COLO668 (cell line): Measurements from ENCODE around the gene SLC66A2.
"Not testable (repeated sequence)": the region's sequence is repeated elsewhere in the genome, so short reads cannot be mapped to it uniquely, and the experiment has no call there.

Experiments
- DNase-seq: peaks from one replicate; lab custom pipeline; 2025; ENCODE audit not compliant: unreplicated experiment; lab: John Stamatoyannopoulos, UW

SLC66A2 gene

GRCh38 chr18:79951545-79952455 is at the start of gene SLC66A2:
Gene SLC66A2 (minus strand): TSS chr18:79951653. CDS start chr18:79950926, 727 bp downstream.
- DNase-seq = peak; percentile 92

- DNase-seq = no peak
These were observed 49.4 kb upstream of the SLC66A2 start for GRCh38 chr18:80000877-80001276.

DNA sequence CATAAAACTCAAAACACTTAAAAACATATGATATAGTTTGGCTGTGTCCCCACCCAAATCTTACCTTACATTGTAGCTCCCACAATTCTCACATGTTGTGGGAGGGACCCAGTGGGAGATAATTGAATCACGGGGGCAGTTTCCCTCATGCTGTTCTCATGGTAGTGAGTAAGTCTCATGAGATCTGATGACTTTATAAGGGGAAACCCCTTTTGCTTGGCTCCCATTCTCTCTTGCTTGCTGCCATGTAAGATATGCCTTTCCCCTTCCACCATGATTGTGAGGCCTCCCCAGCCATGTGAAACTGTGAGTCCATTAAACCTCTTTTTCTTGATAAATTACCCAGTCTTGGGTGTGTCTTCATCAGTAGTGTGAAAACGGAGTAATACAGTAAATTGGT is 48.2 kb upstream of the SLC66A2 start:
- not testable (repeated sequence) for DNase-seq

- no peak for DNase-seq
These were observed 40.0 kb upstream of the SLC66A2 start for GRCh38 chr18:79991494-79991893.

DNA sequence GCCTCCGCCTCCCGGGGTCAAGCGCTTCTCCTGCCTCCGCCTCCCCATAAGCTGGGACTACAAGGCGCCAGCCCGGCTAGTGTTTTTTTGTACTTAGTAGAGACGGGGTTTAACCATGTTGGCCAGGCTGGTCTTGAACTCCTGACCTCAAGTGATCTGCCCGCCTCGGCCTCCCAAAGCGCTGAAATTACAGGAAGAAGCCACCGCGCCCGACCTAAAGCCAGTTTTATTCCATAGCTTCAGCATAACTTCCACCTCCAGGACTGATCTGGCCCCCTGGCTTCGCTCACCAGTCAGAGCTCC is 37.7 kb upstream of the SLC66A2 start:
- DNase-seq = no peak

GRCh38 chr18:79988451-79989194 is 37.2 kb upstream of the SLC66A2 start, which contains the start of gene TXNL4A:
Gene TXNL4A (minus strand): TSS chr18:79988563. CDS start chr18:79988392, 171 bp downstream.
- peak; percentile 97 for DNase-seq

DNA sequence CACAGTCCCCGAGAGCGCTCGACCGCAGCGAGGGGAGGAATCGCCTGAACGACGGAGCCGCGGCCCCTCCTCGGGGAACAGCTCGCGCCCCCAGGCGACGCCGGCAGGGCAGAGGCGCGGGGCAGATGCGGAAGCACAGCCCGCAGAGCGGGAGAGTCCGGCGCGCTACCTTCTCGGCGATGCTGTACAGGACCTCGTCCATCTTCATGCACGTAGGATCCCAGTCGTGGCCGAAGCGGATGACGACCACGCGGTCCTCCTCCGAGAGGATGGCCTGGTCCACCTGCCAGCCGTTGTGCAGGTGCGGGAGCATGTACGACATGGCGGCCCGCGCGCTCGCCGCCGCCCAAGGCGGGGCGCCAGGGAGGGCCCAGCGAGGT is 36.6 kb upstream of the SLC66A2 start:
- peak; percentile 84 for DNase-seq

DNA sequence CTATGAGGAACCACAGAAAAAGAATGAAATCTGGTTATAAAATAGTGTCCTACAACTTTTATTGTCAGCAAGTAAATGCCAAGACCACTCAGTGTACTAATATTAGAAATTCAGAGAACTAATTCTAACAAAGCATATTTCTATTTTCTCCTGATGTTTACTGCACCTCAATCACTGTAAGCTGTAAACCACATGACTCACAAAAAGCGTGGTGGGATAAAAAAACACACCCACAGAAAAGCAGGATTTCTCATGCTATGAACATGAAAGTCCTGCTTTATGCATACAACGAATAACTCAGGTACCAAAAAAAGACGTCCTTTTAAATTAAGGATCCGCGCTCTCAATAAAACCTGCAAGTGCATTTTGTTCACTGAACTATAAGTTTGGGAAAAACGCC is 36.1 kb upstream of the SLC66A2 start:
- no peak for DNase-seq

- peak; percentile 13 for DNase-seq
These were observed 35.3 kb upstream of the SLC66A2 start for GRCh38 chr18:79986726-79987125.

GRCh38 chr18:79985172-79985571 is 33.7 kb upstream of the SLC66A2 start:
- DNase-seq = no peak

DNA sequence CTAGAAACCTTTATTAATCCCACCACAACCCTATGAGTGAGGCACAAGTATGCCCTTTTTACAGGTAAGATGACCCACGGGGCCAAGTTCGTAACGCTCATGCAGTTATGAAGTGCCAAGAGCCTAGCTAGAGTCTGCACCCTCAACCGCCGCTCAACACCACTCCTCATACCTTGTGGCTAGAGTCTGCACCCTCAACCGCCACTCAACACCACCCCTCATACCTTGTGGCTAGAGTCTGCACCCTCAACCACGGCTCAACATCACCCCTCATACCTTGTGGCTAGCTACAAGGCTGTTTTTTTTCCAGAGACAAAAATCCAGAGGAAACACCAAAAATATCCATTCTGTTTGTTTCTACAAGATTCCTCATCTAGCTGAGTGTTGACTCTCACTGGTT is 32.3 kb upstream of the SLC66A2 start:
- DNase-seq = no peak

GRCh38 chr18:79983253-79983652 is 31.8 kb upstream of the SLC66A2 start:
- no peak for DNase-seq

DNA sequence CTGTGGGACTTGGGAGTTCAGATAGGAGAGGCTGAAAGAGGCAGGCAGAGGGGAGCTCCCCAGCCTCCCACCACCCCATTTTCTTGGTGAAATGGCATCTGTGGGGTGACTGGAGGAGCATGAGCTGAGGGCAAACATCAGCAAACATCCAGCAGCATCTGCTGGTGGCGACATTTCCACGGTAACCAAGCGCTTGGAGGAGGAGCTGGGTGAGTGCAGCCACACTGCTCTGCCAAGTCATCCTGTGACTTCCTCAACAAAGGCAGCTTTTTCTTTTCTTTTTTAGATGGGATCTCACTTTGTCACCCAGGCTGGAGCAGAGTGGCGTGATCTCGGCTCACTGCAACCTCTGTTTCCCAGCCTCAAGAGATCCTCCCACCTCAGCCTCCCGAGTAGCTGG is 31.3 kb upstream of the SLC66A2 start:
- peak; percentile 8 for DNase-seq

- DNase-seq = no peak
These were observed 29.1 kb upstream of the SLC66A2 start for GRCh38 chr18:79980585-79980984.

GRCh38 chr18:79979843-79980242 is 28.4 kb upstream of the SLC66A2 start:
- no peak for DNase-seq

DNA sequence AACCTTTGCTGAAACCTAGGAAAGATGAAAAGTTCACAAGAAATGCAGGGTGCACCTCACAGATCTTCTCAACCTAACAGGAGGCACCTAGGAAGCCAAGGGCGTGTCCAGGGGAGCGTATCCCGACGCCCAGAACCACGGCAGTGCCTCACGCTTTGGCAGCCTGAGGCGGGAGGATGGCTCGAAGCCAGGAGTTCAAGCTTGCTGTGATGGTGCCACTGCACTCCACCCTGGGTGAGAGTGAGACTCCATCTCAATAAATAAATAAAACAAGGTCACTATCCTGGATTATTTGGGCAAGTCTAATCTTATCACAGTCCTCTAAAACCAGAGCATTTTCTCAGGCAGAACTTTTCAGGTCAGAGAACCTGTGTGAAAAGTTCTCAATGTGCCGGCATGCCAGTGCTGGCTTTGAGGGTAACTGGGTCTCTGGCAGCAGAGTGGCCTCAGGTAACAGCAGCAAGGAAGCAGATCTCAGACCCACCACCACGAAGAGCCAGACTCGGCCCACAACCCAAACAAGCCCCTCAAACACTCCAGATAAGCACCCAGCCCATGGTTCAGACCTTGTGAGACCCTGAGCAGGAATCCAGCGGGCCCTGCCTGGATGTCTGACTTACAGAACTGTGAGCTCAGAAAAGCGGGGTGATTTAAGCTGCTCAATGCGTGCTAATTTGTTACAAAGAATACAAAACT is 24.7 kb upstream of the SLC66A2 start:
- DNase-seq = no peak

DNA sequence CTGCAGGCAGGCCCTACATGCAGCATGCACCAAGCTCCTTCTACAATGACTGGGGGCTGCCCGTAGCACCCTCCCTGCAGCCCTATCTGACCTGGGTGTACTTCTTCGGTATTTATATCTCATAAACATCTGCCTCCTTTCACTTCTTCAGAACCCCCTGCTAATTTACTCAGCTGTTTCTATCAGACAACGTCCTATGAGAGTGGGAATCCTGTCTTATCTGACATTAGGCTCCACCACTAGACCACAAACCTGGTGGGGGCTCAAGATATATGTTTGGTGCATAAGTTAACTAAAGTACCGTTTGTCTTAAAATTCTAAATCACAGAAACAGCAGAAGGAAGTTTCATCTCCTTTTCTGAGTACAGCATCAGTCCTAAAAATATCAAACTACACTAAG is 23.6 kb upstream of the SLC66A2 start:
- no peak for DNase-seq

GRCh38 chr18:79974025-79974654 is 22.7 kb upstream of the SLC66A2 start:
- DNase-seq = no peak

- no peak for DNase-seq
These were observed 22.1 kb upstream of the SLC66A2 start for GRCh38 chr18:79973517-79973916.

DNA sequence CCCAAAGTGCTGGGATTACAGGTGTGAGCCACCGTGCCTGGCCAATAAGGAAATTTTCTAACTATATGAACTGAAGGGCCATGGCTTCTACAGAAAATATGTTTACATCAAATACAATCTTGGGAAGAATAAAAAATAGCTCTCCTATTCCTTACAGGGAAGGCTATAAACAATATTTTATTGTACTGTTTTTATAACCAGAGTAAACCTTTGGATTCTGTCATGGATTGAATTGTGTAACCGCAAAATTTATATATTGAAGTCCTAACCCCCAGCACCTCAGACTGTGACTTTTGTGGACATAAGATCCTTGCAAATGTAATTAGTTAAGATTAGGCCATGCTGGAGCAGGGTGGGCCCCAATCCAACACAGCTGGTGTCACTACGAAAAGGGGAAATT is 21.3 kb upstream of the SLC66A2 start:
- DNase-seq = no peak

DNA sequence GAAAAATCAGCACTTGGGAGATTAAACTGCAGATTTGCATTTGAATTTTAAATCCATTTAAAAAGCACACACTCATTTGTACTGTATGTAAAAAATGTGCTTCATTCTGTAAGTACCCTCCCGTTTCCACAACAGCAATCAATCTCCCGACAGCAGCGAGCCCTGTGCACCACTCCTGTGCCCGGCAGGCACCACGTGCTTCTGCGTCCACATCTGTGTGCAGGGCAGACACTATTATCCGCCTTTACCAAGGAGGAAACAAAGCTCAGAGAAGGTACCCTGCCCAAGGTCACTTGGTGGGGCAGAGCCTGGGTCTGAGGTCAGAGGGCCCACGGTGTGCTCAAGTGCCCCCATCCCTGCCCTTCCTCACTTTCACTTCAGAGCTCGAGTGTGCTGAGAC is 20.5 kb upstream of the SLC66A2 start:
- DNase-seq = no peak
